ENCODE measurements around the gene CLTB.

Gene CLTB

DNA sequence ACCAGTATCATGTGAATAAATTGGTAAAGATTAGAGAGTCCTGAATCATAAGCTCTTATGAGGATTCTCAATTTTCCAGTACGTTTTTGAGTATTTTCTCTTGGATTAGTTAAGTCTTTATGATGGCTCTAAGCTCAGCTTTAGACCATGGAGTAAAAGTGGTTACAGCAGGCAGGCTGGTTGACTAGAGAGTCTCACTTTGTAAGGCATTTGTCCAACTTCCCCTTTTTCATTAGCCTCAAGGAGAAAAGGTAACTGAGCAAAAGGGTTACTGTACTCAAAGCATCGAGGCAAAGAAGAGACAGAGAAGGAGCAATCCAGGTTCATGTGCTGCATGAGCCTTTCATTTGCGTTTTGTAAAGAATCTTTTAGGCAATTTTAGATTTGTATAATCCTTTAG lies 36.5 kb downstream of the CLTB start:
- no peak for DNase-seq

DNA sequence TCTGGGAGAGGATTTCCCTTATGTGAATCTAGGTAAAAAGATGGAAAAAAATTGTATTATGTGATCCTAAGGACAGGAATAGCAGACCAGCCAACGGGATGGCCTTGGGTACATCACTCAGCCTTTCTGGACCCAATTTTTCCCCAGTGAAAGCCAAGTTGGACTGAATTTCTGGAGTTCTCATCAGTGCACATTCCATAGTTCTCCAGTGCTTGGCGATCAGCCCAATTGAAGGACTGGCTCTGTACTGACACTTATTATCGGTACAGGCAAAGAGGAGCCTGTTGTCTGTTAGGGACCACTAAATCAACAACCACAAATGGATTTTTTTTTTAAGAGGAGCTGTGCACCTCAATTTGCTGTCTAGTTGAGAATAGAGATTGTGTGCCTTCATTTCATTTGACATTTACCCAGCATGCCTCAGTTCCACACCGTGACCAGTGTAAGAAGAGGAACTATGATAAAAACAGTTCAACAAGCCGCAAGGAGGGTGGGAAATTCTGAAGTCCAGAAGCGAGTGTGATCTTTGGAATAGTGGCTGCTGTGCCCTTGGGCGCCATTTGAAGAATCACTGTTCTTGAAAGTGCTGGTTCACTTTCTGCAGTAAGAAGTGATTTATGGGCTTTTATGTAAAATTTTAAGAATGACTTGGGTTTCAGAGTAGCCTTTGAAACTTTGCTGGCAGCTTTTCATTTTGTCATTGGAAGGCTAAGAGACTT lies 43.1 kb downstream of the CLTB start:
- no peak for DNase-seq

DNA sequence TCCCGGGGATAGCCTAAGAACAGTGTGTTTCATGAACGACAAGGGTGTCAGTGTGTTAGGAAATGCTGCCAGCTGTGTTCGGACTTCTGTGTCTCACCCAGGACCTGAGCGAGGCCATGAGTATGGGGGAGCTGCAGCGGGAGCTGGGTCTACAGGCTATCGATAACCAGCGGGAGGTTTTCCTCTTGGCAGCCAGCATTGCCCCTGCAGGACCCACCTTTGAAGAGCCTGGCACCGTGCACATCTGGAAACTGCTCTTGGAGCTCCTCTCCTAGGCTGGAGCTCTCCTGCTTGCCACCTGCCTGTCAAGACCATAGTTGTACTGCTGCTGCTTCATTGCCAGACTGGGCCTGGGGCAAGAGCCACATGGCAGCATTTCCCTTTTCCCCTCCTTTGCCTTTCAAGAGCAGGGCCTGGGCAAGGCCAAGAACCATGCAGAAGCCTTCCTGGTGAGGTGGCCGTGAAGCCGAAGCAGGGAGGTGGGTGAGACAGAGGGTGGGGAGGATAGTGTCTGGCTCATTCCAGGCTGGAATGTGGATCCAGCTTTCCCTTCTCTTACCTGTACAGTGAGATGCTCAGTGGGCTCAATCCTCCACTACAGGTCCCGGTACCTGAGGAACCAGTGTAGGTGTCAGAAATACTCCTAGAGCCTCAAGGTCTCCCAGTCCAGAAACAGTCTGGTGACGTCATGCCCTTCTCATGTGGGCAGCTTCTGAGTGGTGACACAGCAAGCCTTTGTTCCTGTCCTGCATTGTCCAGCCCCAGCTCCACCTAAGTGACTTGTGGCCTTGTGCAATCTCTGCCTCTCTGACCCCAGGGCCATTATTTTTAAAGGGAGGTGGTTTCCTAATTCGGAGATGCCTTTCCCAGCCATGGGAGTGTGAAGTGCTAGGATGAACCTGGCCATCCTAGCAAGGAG lies 44.5 kb downstream of the CLTB start:
- peak; percentile 38 for DNase-seq

DNA sequence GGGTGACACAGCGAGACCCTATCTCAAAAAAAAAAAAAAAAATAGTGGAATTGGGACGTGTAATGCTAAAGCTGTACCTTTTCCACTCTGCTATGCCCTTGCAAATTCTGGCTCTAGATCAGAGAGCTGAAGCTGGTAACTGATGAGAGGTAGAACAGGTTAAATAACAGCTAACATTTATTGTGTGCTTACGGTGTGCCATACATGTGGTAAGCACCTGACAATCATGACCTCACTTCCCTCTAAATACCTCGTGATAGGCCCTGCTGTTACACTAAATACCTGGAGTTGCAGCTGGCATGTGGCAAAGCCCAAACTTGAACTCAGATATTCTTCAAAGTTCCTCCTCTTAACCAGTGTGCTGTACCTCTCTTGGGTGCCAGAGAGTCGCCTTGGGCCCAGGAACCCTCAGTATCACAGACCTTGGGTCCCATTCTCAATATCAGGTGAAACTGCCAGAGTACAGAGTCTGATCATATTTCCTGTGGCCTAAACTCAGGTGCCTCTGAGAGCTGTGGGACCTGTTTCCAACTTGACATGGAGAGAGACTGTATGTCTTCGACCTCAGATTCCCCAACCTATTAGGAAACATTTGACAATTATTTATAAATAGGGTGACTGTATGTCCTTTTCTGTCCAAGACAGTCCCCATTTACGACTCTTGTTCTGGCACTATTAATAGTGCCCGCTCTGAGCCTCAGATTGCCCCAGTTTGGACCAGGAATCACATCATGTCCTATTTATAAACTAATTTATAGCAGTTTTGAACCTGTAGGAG lies 46.2 kb downstream of the CLTB start:
- no peak for DNase-seq

DNA sequence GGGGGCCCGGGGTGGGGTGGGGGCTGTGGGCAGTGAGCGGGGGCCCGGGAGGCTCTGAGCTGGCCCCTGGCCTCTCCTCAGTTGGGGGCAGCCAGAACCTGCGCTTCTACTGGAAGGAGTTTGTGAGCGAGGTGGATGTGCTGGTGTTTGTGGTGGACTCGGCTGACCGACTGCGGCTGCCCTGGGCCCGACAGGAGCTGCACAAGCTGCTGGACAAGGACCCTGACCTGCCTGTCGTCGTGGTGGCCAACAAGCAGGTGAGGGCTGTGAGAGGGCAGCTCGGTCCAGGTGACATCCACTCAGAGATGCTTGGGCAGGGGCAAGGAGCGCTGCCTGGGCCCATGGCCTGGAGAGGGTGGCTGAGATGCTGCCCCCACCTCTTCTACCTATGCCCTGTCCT lies 47.6 kb downstream of the CLTB start:
- no peak for DNase-seq

DNA sequence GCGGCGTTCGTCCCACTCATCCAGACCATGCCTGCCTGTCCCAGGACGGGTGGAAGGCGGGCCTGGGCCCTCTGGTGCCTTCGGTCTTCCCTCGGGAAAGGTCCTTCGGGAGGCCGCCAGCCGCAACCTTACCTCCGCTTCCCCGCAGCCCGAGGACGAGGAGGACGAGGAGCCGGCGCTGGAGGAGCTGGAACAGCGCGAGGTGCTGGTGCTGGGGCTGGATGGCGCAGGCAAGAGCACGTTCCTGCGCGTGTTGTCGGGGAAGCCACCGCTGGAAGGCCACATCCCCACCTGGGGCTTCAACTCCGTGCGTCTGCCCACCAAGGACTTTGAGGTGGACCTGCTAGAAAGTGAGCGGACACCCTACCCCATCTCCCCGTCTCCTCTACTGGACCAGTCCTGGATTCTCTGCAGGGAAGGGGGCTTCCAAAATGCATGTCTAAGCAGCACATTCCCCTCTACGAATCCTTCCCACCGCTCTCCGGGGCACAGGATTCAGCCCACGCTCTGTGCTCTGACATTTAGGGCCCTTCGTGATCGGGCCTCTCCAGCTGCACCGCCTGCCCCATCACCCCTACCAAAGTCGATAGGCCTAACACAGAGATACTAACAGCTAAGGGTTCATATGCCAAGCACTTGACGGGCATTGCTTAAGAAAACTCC lies 50.0 kb downstream of the CLTB start:
- no peak for DNase-seq

DNA sequence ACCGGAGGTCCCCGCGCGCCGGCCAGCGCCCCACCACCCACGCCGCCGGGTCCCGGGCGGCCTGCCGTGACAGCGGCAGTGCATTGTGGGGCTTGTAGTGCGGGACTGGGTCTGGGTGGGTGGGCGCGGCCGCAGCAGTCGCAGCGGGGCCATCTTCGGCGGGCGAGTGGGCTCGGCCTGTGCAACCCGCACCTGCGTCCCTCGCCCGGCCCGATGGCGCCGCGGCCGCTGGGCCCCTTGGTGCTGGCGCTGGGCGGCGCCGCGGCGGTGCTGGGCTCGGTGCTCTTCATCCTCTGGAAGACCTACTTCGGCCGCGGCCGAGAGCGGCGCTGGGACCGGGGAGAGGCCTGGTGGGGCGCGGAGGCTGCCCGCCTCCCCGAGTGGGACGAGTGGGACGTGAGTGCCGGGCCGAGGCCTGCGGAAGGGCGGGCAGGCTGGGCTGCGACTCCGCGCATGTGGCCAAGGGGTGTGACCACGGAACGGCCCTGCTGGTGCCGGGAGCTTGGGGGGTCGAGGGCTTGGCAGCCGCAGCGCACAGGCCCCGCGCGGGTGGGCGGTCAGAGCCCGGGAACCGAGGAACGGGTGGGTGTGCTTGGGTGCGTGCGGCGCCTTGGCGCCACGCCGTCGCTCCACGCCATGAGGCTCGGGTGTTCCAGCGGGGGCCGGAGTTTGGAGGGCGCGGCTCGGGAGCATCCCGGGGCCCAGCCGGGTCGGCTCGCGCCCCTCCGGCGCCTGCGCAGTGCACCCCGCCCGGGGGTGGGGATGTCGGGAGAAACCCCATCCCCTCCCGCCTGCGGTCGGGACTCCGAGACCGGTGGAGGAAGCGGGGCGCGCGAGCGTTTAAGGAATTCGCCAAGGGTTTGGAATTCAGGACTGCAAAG lies 50.7 kb downstream of the CLTB start, which contains the start of gene ARL10:
ARL10 (plus strand) TSS at position 137 of the 881 bp plus-strand sequence; CDS start at position 214, 77 bp downstream.
- peak; percentile 61 for DNase-seq

DNA sequence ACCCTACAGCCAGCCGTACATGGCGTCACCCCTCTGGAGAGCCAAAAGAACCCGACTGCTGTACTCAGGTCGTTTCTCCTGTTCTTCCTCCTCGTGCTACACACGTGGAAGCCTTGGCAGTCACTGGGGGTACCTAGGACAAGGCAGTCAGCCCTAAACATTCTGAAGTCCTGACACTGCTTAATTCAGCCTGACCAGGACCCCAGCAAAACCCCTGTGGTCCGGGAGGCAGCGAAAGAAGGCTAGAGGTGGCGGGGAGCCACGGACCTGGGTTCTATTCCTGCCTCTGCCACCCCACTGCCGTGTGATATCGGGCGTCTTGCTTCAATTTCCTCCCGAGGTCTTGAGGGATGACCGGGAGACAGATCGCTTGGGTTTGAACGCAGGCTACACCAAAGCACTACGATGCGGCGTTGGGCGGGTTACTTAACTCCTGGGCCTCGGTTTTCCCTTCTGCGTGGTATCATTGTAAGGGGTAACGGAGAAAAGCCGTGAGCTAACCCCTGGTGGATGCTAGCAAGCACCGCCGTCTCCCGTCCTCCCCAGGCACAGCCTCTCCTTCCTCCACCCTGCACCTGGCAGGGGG lies 51.5 kb downstream of the CLTB start:
- no peak for DNase-seq

DNA sequence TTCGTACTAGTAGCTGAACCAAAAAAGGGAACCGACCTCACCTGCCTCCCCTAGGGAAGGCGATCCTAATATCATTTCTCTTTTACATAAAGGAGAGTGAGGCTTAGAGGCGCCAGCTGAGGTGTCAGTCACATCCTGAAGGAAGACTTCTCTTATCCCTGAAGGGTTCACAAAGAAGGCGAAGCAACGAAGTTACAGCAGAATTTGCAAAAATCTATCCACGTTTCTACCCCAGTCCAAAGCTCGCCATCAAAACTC lies 54.2 kb downstream of the CLTB start:
- DNase-seq, result no peak

DNA sequence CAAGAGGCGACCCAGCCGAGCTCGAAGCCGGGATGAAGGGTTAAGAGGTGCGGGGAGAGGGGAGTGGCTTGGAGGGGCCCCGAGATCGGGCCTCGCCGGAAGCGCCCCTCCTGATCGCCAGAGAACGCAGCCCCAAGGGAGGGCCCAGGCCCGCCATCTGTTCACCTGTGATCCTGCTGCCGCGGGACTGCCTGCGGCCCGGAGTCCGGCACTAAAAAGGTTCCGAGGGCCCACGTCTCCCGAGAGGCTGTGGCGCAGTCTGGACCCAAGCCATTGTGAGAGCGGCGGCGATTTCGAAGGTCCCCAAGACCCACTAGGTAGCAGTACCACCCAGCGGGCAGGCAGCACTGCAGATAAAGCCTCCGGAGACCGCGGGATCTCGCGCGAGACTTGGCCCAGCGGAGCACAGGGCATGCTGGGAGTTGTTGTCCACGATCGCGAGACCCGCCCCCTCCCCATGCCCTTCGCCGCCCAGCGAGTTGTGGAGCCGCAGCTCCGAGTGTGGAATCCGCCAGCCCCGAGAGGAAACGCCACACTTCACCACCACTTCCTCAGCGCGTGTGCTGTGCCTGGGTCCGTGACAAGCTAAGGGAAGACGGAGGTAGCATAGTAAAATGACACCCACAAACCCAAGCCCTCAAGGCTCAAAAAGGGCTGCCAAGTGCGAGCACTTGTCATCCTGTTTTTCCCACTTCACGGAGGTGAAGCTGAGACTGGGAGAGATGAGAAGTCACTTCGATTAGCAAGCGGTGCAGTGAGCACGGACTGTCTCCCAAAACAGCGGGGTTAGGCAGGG lies 54.7 kb downstream of the CLTB start, which contains the start of gene KIAA1191:
KIAA1191 (minus strand) TSS at position 328 of the 796 bp plus-strand sequence. CDS start 2,256 bp downstream, outside the sequence.
- peak; percentile 94 for DNase-seq

DNA sequence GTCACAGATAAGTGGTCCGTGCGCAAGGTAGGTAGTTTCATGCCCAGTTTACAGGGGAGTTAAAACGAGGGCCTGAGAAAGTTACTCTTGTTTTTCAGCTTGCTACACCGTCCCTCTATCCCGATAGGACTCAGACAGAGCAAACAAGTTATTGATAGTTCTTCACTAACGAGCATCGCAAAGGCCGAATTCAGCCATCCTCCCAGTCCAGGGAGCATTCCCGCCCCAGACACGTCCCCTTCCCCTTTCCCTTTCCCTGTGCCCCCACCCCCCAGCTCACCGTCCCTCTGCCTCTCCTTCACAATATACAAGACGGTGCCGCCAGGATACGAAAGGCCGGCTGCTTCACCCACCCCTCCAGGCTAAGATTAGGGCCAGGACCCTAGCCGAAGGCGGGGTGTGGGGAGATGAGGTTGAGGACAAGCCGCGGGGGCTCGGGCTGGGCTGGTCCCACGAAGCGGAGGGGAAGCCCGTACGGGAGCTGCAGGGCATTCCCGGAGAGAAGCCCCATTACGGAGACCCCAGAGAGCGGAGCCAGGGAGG lies 55.4 kb downstream of the CLTB start:
- peak; percentile 17 for DNase-seq

DNA sequence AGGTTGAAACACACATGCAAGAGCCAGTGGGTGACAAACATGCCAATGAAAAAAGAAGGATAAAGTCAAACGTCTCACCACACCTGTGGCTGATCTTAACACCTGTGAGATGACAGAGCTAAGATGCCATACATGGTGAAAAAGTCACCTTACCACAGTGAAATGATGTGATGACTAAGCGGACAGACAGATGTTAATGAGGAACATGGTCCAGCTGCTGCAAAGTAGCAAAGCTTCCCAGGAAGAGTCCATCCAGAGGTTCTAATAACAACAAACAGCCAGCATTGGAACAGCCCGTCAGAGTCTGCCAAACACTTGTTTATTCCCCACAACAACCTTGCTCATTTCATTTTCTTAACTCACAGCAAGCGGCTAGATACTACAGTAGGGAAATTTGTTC lies 56.7 kb downstream of the CLTB start:
- no peak for DNase-seq

DNA sequence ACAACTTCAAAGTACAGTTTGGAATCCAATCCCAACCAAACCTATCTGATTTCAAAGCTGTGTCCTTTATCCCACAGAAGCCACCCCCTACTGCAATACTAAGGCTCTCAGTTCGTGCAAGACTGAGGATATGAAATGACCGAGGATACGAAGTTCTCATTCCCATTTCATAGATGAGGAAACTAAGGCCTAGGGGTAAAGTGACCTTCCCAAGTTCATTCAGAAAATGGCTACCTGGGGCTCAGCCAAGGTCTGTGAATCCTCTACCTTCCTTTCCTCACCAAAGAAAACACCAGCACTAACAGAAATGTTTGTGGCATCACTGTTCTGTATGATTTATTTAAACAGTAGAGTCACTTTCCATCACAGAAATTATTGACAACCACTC lies 60.2 kb downstream of the CLTB start:
- no peak for DNase-seq

DNA sequence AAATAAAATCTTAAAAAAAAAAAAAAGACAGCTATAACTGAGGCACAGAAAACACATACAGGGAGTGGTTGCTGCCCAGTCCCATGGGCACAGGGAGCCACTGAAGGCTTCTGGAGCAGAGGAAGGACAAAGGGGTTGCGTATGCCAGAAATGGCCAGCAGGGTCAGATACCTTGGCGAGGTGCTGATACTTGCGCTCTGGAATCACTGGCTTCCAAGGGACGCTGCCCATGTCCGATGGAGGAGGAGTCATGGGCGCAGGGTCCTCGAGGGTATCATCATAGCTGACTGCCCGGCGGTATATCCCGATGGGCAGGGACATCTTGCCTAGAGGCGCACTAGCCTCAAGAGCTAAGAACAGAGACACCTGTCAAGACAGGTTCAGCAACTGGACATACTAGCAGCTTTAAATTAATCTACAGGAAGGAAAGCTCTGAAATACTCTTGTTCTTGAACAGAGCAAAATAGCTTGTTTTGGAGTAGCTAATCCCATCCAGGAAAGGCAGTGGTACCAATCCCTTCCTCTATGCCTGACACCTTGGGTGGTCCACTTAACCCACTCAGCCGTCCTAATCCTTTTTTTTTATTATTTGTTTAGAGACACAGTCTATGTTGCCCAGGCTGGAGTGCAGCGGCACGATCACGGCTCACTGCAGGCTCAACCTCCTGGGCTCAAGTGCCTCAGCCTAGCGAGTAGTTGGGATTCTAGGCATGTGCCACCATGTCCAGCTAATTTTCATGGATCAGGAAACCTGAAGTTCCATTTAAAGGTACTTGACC lies 60.8 kb downstream of the CLTB start:
- no peak for DNase-seq

DNA sequence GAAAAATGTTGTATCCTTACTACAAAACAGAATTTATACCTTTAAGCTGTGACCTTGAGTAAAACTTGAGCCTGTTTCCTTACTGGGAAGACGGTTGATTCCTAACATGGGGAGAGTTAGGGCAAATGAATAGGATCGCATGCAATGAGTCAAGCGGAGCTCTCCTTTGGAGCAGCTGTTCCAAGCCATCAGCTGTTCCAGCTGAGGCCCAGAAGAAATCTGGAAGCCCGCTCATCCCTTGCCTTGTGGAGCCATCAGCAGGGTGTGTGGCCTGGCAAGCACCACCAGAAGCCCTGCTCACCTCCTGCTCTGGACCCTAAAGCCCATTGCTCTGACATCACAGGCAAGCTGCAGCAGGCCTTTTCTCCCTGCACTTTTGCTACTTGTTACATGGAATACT lies 62.8 kb downstream of the CLTB start:
- no peak for DNase-seq

DNA sequence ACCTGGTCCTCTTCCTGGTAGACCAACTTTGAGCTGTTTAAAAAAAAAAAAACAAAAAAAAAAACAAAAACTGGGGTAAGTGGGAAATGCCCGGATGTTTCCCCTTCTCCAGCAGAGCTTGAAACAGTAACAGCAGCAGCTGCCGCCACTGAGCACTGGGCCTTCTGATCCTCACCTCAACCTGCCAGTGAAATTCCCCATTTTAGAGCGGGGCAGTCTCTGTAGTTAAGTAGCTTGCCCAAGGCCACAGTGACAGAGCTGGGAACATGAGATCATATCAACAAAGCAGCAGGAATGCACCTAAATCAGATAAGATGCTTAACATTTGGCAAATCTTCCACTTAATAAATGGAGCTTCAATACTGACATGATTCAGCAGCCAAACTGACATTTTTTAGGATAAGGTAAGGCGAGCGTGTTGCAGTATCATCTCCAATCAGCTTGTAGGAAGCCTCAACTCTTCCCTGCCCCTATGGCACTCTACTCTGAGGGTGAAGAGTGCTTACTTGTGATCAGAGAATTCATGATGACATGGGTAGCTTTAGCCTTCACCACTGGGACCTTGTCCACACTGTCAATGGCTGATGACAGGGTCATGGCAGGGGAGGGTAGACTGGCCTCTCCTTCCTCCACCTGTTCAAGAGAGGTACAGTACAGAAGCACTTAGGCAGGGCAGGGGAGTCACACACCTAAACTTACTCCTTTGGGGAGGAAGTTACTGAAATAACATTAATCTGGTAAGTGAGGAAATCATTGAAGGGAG lies 64.0 kb downstream of the CLTB start:
- DNase-seq, result no peak

DNA sequence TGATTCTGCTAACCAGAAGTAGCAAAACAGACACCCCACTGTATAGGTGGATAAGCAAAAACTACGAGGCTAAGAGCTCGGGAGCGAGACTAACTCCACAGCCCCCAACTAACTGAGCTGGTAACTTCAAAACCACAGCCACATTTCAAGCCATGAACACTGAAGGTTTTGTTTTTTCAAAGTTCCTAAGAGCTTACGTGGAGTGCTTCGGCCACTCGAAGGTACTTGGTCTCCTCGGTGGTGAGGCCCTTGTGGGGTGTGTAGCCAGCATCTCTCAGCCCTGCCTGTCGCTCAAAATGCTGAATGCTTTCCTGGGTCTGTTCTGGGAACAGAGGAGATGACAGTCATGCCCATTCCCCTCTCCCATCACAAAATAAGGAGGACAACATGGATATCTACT lies 65.9 kb downstream of the CLTB start:
- DNase-seq, result no peak

DNA sequence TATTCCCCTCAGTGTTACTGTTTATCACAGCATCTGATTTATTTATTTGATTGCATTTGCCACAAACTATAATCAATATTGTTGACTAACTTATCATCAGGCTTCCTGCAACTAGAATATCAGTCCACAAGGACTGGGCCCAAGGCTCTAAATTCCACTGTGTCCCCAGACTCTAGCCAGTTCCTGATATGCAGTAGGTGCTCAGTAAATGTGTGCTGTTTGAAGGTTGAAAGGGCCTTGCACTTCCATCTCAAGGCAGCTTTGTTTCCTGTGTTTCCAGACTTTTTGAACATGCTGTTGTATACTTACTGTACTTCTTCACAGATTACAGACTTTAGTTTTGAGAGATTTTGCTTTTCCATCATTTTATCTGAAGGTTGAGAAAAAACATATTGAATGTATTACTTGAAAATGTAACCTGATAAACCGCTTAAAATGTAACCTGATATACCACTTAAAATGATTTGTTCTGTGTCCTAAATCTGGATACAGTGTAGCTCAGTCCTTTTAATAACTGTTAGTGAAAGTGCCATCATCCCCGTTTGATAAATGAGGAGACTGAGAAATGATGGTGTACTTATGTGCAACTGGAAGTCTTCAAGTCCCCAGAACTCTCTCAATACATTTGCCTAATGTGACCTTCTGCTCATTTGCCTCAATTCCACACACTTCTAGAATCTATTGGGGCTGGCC lies 73.4 kb downstream of the CLTB start:
- DNase-seq, result no peak
